ENCODE data around the gene LUZP1.

Gene LUZP1

DNA sequence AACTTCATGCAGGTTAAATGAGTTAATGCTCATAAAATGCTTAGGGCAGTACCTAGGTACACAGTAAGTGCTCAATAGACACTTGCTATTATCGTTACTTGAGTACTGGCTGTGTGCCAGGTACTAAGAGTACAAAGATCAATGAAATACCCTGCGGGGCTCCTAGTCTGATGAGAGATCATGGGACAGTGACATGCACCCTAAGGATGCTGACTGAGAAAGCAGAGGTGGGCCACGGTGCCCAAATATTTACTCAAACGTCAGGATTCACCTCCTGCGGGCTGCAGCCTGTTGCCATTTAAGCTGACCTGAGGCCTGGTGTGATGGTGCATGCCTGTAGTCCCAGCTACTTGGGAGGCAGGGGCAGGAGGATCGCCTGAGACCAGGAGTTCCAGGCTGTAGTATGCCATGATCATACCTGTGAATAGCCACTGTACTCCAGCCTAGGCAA lies 19.8 kb upstream of the LUZP1 start:
- no peak for DNase-seq

DNA sequence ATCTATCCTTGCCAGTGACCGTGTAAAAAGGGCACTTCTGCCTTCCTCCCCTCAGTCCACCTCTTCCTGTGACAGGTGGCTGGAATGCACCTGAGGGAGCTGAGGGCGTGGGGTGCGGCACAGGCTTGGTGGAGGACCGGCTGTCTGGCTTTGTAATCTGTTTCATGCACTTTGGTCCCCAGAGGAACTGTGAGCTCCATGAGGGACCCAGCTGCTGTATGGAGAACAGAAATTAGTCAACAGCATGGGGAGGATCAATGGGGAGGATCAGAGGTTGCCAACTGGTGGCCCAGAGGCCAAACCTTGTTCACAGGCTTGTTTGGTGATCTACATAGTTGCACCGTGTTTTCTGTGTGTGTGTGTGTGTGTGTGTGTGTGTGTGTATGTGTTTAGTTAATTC lies 19.0 kb upstream of the LUZP1 start:
- no peak for DNase-seq

DNA sequence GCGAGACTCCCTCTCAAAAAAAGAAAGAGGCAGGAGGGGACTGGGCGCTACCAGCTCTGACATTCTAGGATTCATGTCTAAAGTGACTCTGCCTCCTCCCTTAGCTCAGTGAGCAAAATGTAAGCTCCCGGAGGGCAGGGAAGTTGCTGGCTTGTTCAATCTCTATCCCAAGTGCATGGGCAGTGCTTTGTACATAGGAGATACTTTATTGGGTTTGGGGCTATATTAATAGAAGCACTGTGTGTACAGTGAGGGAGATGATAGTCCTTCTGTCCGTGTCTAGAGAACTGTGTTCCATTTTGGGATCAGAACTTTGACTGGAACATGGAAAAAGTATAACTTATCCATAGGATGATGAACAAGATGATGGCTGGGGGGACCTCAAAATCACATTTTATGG lies 16.7 kb upstream of the LUZP1 start:
- DNase-seq = no peak

DNA sequence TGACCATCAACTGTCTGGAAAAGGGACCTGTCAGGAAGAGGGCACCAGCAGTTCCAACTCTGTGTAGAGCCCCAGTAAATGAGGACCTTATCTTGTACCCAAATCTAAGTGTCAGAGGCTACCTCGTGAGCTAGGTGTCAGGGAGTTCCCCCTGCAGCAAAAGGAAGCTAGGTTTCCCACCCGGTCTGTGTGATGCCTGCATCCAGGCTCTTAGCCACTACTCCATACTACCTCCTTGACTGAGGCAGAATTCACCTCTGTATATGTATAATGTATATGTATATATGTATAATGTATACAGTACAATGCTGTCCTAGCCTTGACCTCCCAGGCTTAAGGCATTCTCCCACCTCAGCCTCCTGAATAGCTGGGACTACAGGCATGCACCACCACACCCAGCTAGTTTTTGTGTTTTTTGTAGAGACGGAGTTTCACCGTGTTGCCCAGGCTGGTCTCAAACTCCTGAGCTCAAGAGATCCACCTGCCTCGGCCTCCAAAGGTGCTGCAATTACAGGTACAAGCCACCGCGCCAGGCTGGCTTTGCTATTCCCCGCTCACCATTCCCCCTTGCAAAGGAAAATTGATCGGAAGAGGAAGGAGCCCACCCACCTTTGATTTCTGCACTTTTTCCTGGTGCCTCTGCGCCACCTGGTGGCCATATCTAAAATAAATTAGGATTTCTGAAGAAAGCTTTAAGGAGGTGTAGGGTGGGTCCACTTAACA lies 15.7 kb upstream of the LUZP1 start:
- peak; percentile 21 to 43 for DNase-seq

DNA sequence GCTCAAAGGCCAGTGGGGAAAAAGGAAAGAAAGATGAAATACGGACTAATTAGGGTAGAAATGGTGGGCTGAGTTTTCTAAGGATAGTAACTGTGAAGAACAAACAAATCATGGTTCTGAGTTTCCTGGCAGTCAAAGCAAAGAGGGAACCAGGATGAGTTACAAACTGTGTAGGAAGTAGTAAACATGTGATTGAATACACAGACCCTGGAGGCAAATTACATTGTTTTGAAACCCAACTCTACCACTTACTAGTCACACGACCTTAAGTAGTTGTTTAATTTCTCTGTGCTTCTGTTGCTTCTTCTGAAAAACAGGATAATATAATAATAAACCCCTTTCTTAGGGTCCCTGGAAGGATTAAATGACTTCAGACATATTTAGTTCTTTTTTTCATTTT lies 11.2 kb upstream of the LUZP1 start:
- no peak for DNase-seq

DNA sequence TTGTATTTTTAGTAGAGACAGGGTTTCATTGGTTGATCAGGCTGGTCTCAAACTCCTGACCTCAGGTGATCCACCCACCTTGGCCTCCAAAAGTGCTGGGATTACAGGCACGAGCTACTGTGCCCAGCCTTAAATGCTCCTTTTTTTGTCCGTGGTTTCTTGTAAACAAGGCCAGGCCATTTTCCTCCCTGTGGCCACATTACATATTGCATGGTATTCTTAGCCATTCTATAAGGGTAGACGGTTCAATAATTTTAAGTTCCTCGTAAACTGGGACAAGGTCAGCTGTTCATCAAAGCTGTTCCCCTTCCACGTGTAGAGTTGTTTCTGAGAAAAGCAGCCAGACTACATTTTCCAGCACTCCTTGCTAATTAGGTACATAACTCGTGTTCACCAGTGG lies 10.3 kb upstream of the LUZP1 start:
- no peak for DNase-seq

DNA sequence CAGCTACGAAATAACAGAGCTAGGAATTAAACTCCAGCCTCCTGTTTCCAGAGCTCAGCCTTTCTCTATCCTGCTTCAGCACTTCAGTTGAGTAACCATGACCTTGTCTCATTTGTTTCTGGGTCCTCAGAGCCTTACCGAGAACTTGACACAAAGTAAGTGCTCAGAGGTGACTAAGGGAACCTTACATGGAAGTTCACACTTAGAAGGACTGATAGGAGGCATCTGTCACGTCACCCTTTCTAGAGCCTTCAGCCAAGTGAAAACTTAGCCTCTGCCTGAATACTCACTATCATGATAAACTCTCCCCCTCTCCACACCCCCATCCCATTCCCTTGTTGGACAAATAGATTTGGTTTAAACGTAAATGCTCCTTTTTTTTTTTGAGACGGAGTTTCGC lies 9.8 kb upstream of the LUZP1 start:
- DNase-seq = no peak

DNA sequence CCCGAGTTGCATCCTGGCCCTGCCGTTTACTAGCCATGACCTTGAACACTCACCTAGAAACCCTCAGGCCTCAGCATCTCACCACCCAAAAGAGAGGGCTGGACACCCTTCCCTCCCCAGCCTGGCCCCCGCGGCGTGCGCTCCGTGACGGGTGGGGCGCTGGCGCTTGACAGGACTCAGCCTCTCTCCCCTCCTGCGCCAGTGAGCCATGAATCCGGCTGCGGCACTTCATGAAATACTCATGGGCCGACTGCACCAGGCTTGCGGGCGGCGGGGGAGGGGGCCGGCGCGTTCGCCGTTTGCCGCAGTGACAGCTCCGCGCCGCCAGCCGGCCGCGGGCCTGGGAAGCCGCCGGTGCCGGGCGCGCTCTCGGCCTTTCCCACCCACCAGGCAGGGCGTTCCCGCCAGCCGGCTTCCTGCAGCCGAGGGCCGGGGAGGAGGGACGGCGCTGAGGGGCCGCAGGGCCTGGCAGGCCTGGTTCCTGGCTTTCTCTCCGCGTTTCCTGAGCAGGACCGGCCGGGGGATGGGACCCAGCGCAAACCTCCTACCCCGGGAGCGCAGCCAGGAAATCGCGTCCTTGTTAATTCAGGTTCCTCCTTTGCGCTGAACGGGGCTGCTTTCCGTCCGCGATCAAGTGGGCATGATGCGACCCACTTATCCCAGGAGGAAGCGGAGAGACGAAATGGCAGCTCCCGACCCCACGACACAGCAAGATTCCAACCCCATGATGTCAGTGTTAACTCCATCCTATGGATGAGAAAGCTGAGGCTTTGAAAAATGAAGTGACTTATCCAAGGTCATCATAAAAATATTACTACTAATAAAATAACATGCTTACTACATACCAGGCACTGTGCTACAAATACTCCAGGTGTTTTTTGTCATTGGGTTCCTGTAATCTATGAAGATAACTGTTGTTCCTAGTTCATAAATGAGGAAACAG lies 9.1 kb upstream of the LUZP1 start:
- peak; percentile 48 to 52 for DNase-seq

DNA sequence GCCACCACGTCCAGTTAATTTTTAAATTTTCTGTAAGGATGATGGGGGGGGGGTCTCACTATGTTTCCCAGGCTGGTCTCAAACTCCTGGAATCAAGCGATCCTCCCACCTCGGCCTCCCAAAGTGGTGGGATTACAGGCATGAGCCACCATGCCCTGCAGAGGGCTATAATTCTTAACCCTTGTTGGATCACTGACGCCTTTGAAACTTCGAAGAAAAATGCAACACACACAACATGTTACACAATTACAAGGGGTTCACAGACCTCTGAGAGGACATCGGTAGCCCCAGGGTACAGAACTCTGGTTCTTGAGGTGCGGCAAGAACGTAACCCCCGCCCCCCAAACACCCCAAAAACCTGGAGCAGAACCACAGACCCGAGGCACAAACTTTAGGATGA lies 8.4 kb upstream of the LUZP1 start:
- no peak for DNase-seq

DNA sequence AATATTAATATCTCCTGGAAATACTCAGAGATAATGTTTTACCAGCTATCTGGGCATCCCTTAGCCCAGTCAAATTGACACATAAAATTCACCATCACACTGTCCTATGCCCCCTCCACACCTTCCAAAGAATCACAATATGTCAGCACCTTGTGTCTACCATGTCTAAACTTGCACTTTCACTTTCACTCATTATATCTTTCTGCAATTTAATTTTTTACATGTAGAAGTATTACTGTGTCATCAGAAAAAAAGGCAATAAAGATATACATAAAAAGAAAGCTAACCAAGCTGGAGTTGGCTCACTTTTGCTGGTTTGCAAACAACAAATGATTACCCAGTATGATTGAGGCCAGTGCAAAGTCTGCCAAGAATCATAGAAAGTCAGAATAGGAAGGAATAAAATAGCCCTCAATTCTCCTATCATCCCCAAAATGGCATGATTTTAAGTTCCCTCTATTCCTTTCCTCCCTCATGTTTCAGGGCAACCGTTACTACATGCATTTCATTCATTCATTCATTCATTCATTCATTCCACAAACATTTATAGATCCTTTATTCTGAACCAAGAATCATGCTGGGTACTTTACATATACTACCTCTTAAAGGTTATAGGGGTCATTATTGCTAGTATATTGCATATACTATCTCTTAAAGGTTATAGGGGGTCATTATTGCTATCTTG lies 5.9 kb upstream of the LUZP1 start:
- DNase-seq = no peak

DNA sequence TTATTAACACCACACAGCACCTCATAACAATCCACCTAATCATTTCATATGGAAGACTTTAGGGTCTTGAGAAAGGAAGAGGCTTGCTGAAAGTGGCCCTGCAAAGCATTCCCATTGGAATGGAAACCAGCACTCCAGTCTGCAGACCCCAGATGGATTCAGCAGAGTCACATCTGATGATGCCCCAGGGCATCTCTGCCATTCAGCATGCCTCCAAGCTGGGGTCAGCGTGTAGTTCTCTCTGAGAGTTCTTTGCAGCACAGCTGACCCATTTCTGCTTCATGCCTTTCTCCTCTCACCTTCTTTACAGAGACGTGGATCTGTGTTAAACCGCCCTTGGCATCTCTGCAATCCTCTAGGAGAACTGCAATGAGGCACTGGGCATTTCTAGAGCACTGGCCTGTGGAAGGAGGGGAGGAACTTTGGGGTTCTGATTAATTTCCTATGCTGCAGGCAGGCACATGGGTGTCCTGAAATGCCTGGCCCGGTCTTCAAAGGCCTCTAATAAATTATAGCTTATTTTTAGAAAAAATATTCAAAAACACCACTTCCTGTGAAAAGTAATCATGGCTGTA lies 2.6 kb upstream of the LUZP1 start:
- no peak for DNase-seq

DNA sequence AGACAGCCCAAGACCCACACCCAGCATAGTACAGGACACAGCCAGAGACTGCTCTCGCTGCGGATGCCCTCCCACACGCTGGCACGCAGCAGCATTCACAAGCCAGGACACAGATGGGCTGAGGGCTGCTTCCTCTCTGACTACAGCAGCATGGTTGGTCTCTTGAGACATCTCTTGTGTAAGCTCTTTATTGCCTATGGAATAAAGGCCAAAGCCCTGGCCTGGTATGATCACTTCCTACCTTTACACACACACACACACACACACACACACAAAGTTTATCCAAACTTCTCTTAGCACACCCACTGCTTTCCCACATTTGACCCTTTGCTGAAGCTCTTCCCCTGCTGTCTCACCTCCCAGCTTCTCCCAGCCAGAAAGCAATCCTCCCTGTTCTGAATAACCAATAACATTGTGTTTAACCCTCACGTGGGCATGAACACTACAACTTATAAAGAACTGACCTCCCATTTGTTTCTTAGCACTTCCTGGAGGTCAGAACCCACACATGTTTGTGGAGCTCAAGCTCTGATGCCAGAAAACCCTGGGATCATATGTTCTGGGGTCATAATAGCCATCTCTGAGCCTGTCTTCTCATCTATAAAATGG lies 1.2 kb upstream of the LUZP1 start:
- no peak for DNase-seq

DNA sequence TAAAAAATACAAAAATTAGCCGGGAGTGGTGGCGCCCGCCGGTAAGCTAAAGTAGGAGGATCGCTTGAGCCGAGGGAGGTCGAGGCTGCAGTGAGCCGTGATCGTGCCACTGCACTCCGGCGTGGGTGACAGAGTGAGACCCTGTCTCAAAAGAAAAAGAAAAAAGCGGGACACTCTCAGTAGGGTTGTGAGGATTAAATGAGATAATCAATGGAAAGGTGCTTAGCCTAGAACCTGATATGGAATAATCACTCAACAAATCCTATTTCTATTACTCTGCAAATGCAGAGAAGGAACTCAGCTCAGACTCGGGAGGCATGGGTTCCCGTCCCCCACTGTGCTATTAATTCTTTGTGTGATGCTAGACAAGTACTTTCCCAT lies 529 bp upstream of the LUZP1 start:
- no peak for DNase-seq

DNA sequence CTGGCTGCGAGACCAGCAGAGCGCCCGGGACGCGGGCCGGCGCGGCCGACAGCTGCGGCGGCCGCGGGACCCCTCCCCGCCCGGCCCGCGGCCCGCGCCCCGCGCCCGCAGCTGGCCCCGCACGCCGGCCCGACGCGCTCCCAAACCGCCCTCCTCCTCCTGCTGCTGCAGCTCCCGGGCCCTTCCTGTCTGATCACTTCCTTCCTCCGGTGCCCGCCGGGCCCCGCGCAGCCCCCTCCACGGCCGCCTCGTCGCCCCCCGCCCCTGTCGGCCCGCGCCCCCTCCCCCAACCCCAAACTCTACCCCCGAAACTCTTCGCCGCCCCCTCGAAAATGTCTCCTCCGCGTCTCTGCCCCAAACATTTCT lies 594 bp downstream of the LUZP1 start:
- peak in 1 of 2 donors; percentile 10 for DNase-seq

DNA sequence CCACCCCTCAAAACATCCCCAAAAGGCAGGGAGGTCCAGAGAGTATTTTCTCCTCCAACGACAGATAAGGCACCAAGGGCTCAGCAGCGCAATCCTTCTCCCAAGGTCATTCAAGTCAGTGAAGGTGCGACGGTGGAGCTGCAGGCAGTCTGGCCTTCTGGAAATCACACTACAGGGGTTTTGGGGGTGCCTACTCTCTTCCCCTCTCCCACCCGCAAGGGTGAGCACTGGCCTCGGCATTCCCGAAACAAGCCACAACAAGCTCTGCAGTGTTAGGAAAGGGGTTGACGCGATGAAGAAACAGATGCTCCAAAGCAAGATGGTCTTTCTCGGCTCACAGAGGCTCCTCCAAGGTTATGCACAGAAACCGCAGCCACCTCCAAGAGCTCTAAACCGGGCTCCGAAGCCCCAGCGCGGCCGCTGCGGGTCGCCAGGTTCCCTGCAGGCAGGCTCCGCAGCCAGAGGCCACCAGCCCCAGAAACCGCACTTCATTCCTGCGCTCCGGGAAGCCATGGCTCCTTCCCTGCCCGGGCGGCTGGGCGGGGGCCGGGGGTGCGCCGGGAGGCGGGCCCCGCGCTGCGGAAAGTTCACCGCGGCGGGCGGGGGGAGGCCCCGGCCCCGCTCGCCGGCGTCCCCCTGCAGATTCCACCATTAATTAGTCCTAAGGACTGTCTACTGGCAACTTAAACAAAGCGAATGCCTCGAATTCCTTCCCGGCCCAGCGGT lies 1.1 kb downstream of the LUZP1 start:
- DNase-seq = peak in 1 of 2 donors; percentile 24

DNA sequence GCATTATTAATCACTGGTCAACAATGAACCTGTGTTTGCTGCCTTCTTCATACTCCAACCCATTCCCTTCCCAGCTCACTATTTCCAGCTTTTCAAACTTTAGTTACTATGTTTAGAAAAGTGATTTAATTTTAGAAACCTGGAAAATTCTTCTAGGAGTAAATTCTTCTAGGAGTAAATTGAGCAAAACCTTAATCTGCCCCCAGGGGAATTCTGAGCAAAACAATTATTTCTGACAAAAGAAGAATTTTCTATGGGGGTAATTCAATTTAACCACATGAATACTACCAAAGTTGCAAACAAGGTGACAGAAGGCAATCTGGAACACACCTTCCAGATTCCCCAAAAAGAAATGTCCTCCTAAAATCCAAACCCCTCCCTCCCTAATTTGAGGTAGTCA lies 1.8 kb downstream of the LUZP1 start:
- no peak for DNase-seq

DNA sequence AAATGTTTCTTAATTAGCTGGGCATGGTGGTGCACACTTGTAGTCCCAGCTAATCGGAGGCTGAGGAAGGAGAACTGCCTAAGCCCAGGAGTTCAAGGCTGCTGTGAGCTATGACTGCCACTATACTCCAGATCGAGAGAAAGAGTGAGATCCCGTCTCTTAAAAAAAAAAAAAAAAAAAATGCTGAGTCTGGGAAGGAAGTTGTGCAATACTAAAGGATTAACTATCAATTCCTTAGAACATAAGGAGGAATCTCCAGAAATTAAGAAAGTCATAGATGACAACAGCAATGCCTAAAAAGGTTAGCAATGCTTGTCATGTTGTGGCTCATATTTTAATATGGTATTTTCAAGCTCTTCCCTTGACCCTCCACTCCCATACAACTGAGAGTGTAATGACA lies 5.3 kb downstream of the LUZP1 start:
- no peak for DNase-seq

DNA sequence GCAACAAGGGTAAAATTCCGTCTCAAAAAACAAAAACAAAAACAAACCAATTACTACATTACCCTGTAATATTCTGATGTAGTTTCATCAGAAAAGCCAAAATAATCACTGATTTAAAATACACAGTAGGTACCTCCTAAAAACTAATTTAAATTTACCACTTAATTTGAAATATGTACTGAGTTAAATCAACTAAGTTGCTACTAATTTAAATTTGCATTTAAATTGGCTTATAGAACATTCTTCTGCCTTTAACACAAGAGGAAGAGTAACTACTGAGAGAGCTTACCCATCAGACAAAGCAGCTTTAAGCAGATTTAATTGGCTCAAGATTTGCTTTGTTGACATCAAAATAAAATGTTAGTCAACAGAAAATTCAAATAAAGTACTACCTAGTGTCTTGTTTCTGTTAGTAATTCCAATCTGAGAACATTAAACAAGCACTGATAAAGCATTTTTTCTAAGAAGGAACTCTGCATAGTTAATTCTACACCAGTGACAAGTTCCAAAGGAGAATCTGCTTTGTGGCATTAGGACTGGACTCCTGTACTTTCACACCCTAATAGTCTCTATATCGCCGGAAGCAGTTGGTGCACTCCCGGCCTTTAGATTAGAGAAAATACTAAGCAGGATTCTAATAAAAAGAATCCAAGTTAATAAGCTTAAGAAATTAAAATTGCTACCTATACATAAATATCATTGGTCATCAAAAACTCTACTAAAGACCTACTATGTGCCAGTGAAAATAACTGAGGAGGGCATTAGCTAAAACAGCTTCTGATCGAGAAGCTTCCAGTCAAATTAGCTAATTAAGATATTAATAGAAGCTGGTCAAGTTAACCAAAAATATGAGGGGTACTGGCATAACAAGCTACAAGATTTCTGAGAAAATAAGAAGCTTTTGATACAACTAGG lies 8.4 kb downstream of the LUZP1 start:
- no peak for DNase-seq

DNA sequence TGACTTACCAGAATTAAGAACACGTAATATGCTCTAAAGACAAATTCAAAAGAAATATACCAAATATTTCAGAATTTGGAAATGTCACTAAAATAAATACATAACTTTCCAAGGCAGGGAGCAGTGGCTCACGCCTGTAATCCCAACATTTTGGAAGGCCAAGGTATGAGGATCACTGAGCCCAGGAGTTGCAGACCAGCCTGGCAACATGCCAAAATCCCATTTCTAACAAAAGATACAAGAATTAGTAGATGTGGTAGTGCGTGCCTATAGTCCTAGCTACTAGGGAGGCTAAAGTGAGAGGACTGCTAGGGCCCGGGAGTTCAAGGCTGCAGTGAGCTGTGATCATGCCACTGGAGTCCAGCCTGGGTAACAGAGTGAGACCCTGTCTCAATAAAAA lies 11.7 kb downstream of the LUZP1 start:
- no peak for DNase-seq

DNA sequence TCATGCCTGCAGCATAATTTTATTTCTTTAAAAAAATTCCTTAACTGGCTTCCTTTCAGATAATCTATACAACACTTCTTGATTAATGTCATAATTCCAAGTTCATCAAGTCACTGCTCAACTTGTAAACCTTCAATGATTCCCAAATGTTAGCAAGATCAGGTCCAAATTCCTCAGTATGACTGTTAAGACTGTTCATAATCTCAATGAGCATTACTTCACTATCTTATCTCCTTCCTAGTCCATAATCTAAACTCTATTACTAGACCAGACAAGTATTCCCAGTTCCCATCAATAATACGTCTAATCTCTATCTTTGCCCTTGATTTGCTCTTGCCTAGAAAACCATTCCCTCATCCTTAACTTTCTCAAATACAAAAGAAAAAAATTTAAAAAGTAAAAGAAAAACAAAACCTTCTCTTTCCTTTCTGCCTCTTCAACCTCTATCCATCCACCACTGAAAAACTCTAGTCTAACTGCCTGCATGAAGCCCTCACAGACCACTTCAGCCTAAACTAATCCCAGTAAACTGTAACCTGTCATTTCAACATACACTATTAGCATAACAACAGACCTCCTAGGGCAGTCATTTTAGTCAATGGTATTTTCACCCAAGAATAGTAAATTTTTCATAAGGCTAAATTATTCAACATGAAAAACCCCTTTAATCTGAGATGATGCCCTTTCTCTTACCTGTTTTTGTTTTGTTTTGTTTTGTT lies 15.5 kb downstream of the LUZP1 start:
- DNase-seq = no peak
